ENCODE data around the gene CBS.
"Not testable (repeated sequence)": the region's sequence is repeated elsewhere in the genome, so short reads cannot be mapped to it uniquely, and the experiment has no call there.

Gene CBS

GRCh38 chr21:43075170-43076022 lies at the start of gene CBS:
CBS (minus strand) TSS chr21:43075835; CDS start chr21:43072193, 3,642 bp downstream.
- not testable (repeated sequence) for DNase-seq (ENCODE audit: low read depth)

GRCh38 chr21:43115956-43116355 lies 40.3 kb upstream of the CBS start:
- DNase-seq (ENCODE audit: low read depth) = not testable (repeated sequence)

DNA sequence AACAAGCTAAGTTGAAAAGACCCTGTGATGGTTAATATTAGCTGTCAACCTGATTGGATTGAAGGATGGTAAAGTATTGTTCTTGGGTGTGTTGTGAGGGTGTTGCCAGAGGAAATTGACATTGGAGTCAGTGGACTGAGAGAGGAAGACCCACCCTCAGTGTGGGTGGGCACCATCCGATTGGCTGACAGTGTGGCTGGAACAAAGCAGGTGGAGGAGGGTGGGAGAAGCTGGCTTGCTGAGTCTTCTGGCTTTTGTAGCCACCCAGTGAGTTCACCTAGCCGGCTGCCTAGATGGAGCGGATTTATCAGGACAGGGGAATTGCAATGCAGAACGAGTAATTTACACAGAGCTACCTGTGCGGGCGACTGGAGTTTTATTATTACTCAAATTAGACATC lies 38.8 kb upstream of the CBS start:
- DNase-seq (ENCODE audit: low read depth) = not testable (repeated sequence)

GRCh38 chr21:43109006-43109405 lies 33.4 kb upstream of the CBS start:
- DNase-seq (ENCODE audit: low read depth) = not testable (repeated sequence)

- DNase-seq (ENCODE audit: low read depth) = not testable (repeated sequence)
Measured at GRCh38 chr21:43108177-43108576, 32.5 kb upstream of the CBS start.

GRCh38 chr21:43107794-43108137 lies 32.1 kb upstream of the CBS start:
- DNase-seq (ENCODE audit: low read depth) = not testable (repeated sequence)

DNA sequence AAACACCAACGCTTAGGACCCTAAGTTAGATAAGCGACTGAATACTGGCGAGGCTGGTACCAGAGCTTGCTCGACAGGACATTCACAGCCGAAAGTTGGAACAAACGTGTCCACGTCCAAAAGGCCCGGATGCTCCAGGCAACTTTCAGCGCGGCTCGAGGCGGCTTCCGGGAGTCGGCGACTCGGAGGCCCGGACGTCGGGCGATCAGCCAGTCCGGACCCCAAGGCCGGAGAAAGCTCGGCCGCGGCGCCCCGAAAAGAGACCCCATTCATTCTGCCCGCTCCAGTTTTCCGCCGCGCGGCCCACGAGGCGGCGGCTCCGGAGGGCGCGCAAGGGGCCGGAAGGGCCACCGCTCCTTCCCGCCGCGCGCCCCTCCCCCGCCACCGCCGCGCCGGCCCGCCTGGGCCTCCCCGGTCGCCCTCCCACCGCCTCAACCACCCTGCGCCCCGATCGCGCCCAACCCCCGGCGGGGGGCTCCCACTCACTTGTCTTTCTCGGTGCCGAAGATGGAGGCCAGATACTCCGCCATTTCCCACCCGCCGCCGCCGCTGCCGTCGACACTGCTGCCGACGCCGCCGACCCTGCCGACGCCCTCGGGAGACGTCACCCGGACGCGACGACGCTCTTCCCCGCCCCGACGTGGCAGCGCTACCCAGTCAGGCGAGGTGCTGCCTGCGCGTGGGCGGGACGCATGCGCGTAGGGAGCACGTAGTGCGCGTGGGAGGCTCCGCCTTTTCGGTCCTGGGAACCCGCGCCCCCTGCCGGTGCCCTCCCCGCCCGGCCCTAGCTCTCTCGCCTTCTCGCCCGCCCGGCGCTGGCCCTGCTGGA lies 31.5 kb upstream of the CBS start, which contains the start of gene U2AF1:
Gene U2AF1 (minus strand): TSS at position 606 of the 829 bp plus-strand sequence. CDS start 76 bp downstream, at position 530.
- DNase-seq (ENCODE audit: low read depth) = not testable (repeated sequence)

- not testable (repeated sequence) for DNase-seq (ENCODE audit: low read depth)
Measured at GRCh38 chr21:43104642-43105041, 29.0 kb upstream of the CBS start.

DNA sequence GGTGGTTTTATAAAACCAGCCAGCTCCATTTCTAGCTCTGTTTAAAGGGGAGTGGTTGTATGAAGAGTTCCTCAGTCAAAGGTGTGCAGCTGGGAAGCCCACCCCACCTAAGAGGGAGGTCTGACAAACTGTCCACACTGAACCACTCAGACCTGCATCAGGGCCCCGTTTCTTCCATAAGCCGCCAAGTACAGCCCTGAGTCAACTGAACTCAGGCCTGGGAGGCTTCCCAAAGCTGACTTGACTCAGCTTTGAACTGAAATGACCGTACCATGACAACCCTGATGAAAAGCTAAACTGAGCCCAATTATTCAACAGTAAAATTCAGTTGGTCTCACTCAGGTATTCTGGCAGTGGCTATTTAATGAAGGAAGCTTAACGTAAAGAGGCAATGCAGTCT lies 26.6 kb upstream of the CBS start:
- not testable (repeated sequence) for DNase-seq (ENCODE audit: low read depth)

DNA sequence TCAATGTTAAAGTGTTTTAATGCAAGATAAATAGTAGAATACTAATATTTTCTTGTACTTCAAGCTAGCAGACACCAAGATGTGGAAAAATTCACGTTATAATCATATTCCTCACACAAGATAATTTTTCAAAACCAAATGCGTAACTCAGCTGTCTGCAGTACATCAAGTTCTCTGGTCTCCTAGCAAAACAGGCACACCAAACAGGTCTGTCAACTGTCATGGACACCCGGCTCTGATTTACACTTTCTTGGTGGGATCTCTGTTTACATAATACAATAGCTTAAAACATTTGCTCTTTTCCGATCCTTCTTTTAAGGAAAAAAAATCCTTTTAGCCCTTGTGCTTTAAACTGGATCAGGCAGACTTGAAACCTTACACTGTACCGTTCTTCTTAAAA lies 26.0 kb upstream of the CBS start:
- DNase-seq (ENCODE audit: low read depth) = not testable (repeated sequence)

DNA sequence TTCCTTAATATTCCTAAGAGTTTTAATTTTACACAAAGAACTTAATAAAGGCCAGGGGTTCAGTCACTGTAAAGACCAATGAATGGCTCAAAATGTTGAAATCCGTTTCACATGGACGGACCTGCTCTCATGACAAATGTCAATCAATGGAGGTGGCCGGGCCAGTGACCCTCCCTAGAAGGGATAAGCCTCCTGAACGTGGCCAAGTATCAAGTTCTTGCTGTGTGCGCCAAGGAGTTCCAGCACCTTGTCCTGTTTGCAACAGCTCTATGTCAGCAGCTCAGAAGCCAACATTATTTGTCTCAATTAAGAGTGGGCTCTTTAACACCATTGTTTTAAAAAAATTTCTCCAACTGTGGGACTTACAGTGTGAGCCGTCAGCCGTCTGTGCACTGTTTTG lies 25.4 kb upstream of the CBS start:
- DNase-seq (ENCODE audit: low read depth) = not testable (repeated sequence)

DNA sequence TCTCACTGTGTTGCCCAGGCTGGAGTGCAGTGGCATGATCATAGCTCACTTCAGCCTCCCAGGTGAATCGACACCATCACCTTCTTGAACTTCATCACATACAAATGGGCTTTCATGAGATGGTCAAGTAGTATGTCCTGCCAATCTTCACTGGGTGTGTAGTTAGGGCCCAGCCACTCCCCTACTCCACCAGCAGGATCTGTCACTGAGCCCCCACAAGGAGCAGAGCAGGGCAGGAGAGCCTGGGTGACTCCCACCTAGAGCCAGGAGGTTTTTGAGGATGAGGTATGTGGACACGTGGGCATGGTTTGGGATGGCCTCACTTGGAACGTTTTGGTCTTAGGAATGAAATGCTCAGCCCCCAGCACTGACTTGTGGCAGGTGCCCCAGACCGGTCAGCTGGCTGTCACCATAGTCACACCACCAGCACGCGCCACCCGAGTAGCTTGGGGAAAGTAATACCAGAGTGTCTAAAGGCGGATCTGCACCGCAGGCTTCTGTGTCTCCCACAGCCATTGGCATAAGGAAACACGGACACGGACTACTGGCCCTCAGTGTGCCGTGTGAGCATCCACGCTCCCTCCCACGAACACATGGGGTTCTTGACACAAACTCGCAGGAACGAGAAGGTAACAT lies 16.5 kb upstream of the CBS start:
- DNase-seq (ENCODE audit: low read depth) = not testable (repeated sequence)

DNA sequence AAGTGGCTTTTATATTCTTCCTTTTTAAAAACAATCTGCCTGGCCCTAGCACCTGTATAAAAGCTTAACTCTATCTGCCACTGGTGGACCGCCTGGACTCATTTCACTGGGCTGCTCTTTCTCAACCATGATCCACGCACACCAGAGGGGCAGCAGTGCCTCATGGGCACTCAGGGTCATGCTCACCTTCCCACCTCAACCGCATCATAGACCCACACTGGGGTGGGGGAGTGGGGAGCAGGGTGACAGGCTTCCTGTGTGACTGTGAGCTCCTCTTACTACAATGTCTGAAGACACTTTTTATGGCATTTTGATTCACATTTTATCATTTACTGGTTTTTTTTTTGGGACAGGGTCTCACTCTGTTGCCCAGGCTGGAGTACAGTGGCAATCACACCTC lies 15.3 kb upstream of the CBS start:
- not testable (repeated sequence) for DNase-seq (ENCODE audit: low read depth)

GRCh38 chr21:43089463-43089862 lies 13.8 kb upstream of the CBS start:
- DNase-seq (ENCODE audit: low read depth) = not testable (repeated sequence)

DNA sequence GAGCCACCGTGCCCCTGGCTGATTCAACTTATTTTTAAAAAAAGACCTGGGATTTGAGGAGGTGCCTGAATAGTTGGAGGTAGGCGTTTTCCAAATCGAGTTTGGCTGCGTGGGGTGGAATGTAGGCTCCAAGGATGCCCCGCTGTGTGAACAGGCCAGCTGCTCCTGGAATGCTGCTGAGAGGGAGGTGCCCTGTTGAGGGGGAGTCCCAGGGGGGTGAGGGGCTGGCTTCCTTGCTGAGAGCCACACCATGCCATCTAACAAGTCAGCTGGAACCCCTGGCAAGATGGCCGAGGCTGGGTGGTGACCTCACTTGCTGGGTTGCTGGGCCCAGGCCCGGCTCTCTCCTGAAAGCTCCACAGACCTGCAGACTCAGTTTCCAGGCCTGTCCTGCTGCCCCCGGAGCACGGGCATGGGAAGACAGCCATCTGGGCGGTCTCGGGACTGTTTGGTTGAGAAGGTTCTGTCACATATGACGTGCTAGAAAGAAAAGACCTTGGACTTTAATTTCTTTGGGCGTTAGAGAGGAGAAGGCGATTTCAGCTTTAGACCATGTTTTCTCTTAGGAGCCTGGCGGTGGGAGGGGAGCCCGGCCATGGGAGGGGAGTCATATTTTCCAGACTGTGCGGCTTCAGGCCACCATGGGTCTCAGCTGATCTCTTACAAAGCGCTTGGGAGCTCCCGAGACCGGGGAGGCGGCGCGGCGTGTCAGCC lies 7.1 kb upstream of the CBS start:
- not testable (repeated sequence) for DNase-seq (ENCODE audit: low read depth)

DNA sequence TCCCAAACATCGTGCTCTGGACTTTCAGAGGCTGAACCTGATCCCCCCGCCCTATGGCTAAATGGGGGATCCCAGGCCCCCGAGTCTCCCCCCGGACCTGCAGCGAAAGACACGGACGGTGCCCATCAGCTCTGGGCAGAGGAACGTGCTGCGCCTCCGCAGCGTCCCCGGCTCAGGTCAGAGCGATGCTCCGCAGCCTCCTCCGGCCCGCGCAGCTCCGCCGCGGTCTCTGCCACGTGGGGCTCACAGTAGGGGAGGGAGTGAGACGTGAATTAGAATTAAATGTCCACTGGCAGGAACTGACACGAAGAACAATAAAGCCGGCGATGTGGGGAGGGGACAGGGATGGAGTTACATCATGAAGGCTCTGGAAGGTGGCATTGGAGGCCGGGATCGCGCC lies 1.0 kb upstream of the CBS start:
- not testable (repeated sequence) for DNase-seq (ENCODE audit: low read depth)

DNA sequence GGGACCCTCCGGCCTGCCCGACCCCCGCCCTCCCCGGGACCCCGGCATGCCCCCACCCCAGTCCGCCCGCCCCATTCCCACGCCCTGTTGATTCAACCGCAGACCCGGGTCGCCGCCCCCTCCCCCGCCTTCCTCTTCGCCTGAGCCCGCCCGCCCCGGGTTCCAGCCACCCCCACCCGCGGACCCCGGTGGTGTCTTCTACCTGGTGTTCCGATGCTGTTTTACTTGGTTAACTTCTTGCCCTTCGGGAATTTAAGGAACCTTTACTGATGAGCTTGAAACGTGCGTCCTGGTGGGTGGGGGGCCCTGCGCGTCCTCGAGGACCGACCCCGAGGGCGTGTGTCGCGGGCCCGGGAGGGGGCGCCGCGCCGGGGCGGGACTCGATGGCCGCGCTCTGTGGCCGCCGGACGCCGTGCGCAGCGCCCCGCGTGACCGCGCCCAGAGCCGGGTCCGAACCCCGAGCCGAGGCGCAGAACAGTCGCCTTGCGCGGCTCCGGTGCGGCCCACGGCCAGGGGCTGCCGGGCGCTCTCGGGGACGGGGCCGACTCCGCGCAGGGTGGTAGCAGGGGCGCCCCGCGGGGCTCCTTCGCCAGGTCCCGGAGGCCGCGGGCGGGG lies 495 bp upstream of the CBS start:
- DNase-seq (ENCODE audit: low read depth) = not testable (repeated sequence)

- not testable (repeated sequence) for DNase-seq (ENCODE audit: low read depth)
Measured at GRCh38 chr21:43074401-43075169, 1.1 kb downstream of the CBS start.

GRCh38 chr21:43072742-43073141 lies 2.9 kb downstream of the CBS start:
- DNase-seq (ENCODE audit: low read depth) = not testable (repeated sequence)

- not testable (repeated sequence) for DNase-seq (ENCODE audit: low read depth)
Measured at GRCh38 chr21:43069682-43070081, 6.0 kb downstream of the CBS start.
